GM19035 (cell line): Measurements from ENCODE around the gene CYP4F12.

Source experiments
- ATAC-seq: cut with Tn5 transposase; IDR thresholded peaks from one replicate; pipeline ENCODE4 v1.9.1; 2021; ENCODE audit not compliant: unreplicated experiment

The CYP4F12 gene

DNA sequence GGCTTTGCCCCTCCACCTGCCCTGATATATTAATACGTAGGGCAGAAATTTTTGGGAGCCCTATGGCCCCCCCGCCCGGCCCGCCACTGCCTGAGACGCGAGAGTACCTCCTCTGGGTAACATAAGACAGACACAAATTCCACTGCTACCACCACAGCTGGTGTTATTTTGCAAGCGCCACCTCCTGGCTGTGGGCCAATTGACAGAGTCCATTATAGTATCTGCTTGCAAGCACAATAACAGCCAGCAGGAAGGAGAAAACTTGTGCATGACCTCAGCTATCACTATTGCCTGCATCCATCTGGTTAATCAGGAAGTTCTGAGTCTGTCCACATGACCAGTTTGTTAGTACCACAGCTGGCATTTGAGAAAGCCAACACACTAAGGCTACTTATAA, 29.6 kb downstream of the CYP4F12 start:
- no peak for ATAC-seq

DNA sequence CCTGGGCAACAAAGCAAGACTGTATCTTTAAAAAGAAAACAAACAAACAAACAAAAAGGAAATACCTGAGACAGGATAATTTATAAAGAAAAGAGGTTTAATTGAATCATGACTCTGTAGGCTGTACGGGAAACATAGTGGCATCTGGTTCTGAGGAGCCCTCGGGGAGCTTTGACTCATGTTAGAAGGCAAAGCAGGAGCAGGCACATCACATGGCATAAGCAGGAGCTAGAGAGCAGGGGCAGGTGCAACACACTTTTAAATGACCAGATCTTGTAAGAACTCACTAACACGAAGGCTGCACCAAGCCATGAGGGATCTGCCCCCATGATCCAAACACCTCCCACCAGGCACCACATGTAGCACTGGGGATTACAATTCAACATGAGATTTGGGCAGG, 41.8 kb downstream of the CYP4F12 start:
- no peak for ATAC-seq

DNA sequence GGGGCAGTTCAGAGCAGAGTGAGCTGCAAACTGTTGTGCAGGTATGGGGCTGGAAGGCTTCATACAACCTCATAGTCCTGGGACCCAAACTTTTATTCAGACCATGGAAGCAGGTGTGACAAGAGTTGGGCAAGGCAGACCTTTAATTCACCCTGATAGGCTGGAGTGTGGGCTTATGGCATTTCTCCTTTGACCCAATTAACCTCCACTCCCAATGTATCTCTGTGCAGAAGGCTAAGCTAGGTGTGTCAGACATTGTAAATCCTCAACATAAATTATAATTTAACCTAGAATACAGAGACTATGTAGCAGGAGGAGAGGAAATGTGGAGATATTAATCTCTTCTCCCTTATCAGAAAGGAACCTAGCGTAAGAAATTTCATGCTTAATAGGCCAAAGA, 42.8 kb downstream of the CYP4F12 start:
- ATAC-seq: no peak

GRCh38 chr19:15717809-15718208, 44.9 kb downstream of the CYP4F12 start:
- no peak for ATAC-seq

DNA sequence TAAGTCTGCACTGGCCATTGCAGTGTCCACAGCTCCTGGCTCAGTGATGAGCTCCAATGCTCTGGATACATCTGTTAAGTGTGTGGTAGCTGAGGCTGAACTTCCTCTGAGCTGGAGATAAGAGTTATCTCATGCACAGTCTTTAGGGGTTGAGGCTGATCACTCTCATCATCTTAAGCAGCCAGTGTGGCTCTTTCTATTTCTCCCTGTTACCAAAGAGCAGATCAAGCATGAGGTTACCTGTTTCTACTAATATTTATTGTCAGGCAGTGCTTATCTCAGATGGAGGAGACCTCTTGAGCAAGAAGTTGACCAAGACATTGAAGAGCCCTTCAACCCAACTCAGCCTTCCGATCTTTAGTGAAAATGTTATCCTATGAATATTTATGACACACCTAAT, 48.4 kb downstream of the CYP4F12 start:
- no peak for ATAC-seq

DNA sequence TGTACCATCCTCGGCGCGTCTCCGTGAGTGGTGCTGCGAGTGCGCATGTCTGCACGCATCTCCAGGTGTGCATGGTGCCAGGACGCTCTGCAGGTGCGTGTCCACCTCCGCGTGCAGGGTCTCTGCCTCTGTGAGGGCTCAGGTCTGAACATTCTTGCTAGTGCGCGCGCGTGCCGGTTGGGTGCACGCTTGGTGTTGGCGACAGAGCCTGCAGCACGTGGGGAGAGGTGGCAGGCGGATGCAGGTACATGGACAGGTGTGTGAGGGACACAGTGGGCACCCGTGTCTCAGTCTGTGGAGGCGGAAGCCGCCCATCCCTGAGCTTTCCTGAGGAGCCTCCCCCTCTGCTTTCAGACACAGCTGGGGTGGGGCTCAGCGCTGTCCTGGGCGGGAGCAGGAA, 50.1 kb downstream of the CYP4F12 start:
- ATAC-seq: no peak

GRCh38 chr19:15727724-15728123, 54.8 kb downstream of the CYP4F12 start, which contains the start of gene OR10H2:
OR10H2 (plus strand) TSS chr19:15728024; CDS start chr19:15728044, 20 bp downstream.
- ATAC-seq: no peak

DNA sequence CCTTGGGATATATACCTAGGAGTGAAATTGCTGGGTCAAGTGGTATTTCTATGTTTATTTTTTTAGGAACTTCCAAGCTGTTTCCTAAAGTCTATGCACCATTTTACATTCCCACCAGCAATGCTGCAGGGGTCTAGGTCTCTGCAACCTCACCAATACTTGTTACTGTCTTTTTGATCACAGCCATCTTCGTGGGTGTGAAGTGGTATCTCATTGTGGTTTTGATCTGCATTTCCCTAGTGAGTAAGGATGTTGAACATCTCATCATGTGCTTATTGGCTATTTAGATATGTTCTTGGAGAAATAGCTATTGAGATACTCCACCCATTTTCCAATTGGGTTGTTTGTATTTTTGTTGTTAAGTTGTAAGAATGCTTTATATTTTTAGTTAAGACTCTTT, 57.7 kb downstream of the CYP4F12 start:
- no peak for ATAC-seq

GRCh38 chr19:15732388-15732787, 59.5 kb downstream of the CYP4F12 start:
- ATAC-seq: no peak

DNA sequence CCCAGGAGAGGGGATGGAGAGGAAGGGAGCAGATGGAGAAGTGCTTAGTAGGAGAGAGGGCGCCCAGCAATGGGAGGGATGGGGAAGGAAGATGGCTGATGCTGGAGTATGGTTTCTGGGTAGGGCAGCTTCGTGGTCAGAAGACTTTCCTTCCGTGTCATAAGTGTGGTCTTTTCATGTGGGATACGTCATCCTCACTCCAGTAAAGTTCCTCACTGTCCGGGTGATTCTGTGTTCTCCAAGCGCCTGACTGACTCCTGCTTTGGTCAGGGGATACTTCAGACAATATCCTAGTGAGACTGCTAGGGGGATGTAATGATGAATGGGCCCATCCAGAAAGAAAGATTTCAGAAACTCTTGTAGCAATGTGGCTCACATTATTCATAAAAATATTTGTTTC, 61.0 kb downstream of the CYP4F12 start:
- no peak for ATAC-seq

DNA sequence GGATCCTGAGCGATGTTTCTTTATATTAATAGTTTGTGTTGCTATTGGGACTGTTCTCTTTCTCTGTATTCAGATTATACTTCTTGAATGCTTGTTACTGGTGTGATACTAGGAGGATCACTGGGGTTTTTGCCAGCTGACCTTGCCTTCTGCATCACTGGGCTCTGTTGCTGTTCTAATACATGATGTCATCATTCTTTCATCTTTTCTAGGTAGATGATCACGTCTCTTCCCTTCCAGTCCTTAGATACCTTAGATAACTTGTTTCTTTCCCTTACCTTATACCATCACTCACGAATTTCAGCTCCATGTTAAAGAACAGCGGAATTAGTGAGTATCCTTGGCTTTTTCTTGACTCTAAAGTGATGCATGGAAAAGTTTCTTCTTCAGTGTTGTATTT, 64.8 kb downstream of the CYP4F12 start, which contains the start of gene OR10H3:
OR10H3 (plus strand) TSS at position 264 of the 400 bp plus-strand sequence. CDS start 3,408 bp downstream, outside the sequence.
- ATAC-seq: no peak

DNA sequence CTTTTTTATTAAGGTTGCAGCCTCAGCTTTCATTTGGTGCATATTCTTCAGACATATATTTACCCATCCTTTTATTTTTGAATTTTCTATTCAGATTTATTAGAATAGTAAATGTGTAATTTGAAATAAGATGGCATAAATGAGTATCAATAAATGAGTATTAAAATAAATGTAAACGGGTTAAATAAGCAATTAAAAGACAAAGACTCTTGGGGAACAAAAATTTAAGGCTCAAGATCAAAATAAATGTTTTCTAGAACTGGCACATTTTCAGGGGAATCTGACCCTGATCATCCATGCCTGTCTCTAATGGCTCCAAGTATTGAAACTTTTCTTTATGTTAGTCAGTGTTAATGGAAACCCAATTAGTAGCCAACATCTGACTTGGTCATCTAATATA, 67.9 kb downstream of the CYP4F12 start:
- ATAC-seq: no peak
